ENCODE results near the gene ATF6B. TPM values are rescaled to one million over a fixed set of nuclear protein-coding genes. Genes with fewer than 3 reads are reported as not detected.

ATF6B gene
- total and polyA plus RNA-seq, 2 of the 13 experiments (the other 11 are each of a cell fraction or from before 2014, with no cell fraction given) = 18.1 to 44.0 TPM

DNA sequence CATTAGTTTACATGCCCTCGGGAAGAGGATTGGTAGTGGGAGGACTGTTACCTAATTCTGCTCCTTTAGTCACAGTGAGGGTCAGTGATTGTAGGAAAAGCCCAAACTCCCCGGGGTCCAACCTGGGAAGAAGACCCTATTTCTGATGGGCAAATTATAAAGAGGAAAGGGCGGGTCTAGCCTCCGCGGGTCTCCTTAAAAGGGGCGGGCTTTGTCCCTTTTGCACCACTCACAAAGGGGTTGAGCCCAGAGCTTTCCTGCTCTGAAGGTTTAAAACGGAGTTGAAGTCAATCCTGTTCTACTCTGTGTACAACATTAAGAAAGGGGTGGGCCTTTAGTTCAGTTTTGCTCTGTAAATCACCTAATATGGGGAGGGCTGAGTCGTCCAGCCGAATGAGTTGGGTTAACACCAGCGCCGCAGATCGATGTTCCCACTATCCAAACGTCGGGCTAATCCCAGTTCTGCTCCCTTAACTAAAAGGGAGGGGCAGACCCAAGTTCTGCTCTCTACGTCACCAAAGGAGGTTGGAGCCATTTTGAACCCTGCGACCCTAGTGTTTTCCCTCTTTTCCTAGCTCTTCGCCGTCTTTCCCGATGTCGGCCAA lies 49.2 kb upstream of the ATF6B start (continued):
- TF ChIP-seq MBD4 (IDR thresholded peaks at IDR 0.05; ENCODE audit: borderline replicate concordance, low read length) (no peak), KDM5A (IDR thresholded peaks at IDR 0.05; ENCODE audit: borderline replicate concordance, low read length) (peak; percentile 19; the same call in 1 of the 2 replicates), SPEN (CRISPR knock-in tag; IDR thresholded peaks at IDR 0.05; ENCODE audit: low read depth) (no peak; the same call in 1 of the 2 replicates), SNRNP70 (IDR thresholded peaks at IDR 0.05; ENCODE audit: low read depth, low read length) (no peak), TCF12 (IDR thresholded peaks at IDR 0.05) (no peak), TCF12 (CRISPR knock-in tag; IDR thresholded peaks at IDR 0.05) (no peak), ZNF75D (CRISPR knock-in tag; IDR thresholded peaks at IDR 0.05; ENCODE audit: borderline replicate concordance) (no peak), IRF1 (CRISPR knock-in tag; IDR thresholded peaks at IDR 0.05; ENCODE audit: low read depth) (no peak), NFRKB (IDR thresholded peaks at IDR 0.05) (no peak), ZNF253 (CRISPR knock-in tag; IDR thresholded peaks at IDR 0.05; ENCODE audit: borderline replicate concordance) (no peak), ATAD3A (CRISPR knock-in tag; IDR thresholded peaks at IDR 0.05) (no peak), EP300 (IDR thresholded peaks at IDR 0.05; ENCODE audit: low read depth in 2 of 2, low read length in 2 of 2) (no peak), EP300 (CRISPR knock-in tag; IDR thresholded peaks at IDR 0.05; ENCODE audit: borderline replicate concordance) (no peak), NFYC (CRISPR knock-in tag; IDR thresholded peaks at IDR 0.05) (no peak), ZNF501 (CRISPR knock-in tag; IDR thresholded peaks at IDR 0.05) (peak; percentile 77; the same call in 1 of the 2 replicates), ARNT2 (CRISPR knock-in tag; IDR thresholded peaks at IDR 0.05; ENCODE audit: low read depth) (peak; percentile 38), TERF1 (CRISPR knock-in tag; IDR thresholded peaks at IDR 0.05) (no peak), GABPB1 (CRISPR knock-in tag; IDR thresholded peaks at IDR 0.05) (no peak), ZNF343 (CRISPR knock-in tag; IDR thresholded peaks at IDR 0.05) (no peak), SMAD9 (CRISPR knock-in tag; IDR thresholded peaks at IDR 0.05) (no peak), HNRNPH1 (optimal IDR thresholded peaks at IDR 0.05; ENCODE audit: low read depth, low read length) (no peak)
- TF ChIP-seq, protein P1, sequence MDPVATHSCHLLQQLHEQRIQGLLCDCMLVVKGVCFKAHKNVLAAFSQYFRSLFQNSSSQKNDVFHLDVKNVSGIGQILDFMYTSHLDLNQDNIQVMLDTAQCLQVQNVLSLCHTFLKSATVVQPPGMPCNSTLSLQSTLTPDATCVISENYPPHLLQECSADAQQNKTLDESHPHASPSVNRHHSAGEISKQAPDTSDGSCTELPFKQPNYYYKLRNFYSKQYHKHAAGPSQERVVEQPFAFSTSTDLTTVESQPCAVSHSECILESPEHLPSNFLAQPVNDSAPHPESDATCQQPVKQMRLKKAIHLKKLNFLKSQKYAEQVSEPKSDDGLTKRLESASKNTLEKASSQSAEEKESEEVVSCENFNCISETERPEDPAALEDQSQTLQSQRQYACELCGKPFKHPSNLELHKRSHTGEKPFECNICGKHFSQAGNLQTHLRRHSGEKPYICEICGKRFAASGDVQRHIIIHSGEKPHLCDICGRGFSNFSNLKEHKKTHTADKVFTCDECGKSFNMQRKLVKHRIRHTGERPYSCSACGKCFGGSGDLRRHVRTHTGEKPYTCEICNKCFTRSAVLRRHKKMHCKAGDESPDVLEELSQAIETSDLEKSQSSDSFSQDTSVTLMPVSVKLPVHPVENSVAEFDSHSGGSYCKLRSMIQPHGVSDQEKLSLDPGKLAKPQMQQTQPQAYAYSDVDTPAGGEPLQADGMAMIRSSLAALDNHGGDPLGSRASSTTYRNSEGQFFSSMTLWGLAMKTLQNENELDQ (CRISPR knock-in tag; IDR thresholded peaks at IDR 0.05; ENCODE audit: borderline replicate concordance) = no peak; the same call in 1 of the 2 replicates
- TF ChIP-seq, protein P2, sequence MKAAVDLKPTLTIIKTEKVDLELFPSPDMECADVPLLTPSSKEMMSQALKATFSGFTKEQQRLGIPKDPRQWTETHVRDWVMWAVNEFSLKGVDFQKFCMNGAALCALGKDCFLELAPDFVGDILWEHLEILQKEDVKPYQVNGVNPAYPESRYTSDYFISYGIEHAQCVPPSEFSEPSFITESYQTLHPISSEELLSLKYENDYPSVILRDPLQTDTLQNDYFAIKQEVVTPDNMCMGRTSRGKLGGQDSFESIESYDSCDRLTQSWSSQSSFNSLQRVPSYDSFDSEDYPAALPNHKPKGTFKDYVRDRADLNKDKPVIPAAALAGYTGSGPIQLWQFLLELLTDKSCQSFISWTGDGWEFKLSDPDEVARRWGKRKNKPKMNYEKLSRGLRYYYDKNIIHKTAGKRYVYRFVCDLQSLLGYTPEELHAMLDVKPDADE (CRISPR knock-in tag; IDR thresholded peaks at IDR 0.05) = no peak

All from HepG2 (cell line).